GM18505 (cell line): ENCODE data around the gene OR10H4.
"Not testable (repeated sequence)": the region's sequence is repeated elsewhere in the genome, so short reads cannot be mapped to it uniquely, and the experiment has no call there.

ENCODE experiments used
- ATAC-seq: cut with Tn5 transposase; IDR thresholded peaks from one replicate; pipeline ENCODE4 v1.9.1; 2021; ENCODE audit not compliant: unreplicated experiment
- POLR2A ChIP-seq: IDR thresholded peaks from 4 replicates; pipeline ENCODE4 v1.6.1; 2011; ENCODE audit warnings: borderline replicate concordance; ENCODE audit not compliant: insufficient read depth, insufficient read length; ENCODE audit errors: extremely low read depth

Gene OR10H4

DNA sequence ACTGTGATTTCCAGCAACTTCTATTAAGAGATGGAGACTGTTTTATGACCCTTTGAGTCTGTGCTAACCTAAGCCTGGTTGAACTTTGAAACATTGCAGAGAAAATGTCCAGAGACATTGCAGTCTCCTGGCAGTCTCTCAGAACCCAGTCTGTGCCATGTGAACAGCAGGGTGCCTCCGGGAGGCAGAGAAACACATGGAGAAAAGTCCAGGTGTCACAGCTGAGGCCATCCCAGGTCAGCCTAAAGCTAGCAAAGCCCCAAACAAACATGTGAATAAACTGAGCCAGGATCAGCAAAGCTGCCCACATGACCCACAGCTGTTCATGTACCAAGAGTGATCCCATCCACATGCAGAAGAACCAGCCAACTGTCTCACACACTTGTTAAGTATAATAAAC, 22.3 kb upstream of the OR10H4 start:
- no peak for ATAC-seq
- TF ChIP-seq POLR2A = no peak

- TF ChIP-seq POLR2A = no peak
- no peak for ATAC-seq
These were observed 20.5 kb upstream of the OR10H4 start for GRCh38 chr19:15928321-15928720.

DNA sequence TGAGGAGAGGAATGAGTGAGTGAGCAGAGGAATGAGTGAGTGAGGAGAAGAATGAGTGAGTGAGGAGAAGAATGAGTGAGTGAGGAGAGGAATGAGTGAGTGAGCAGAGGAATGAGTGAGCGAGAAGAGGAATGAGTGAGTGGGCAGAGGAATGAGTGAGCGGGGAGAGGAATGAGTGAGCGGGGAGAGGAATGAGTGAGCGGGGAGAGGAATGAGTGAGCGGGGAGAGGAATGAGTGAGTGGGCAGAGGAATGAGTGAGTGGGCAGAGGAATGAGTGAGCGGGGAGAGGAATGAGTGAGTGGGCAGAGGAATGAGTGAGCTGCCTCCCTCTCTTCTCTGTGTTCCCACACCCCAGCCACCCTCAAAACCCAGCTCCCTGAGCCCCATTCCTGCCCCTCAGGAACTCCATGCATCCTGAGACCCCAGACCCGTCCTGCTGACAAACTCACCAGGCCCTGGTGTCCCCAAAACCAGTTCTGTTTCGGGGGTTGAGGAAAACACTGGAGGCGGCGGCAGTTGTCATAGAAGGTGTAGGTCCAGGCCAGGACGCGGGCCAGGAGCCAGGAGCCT, 15.0 kb upstream of the OR10H4 start:
- not testable (repeated sequence) for ATAC-seq

- no peak for TF ChIP-seq POLR2A
- ATAC-seq = no peak
These were observed 14.3 kb upstream of the OR10H4 start, which contains the start of gene CYP4F11 for GRCh38 chr19:15934332-15935078. TSS of gene CYP4F11 (minus strand) at chr19:15934529. CDS start at chr19:15934408, 121 bp downstream.

DNA sequence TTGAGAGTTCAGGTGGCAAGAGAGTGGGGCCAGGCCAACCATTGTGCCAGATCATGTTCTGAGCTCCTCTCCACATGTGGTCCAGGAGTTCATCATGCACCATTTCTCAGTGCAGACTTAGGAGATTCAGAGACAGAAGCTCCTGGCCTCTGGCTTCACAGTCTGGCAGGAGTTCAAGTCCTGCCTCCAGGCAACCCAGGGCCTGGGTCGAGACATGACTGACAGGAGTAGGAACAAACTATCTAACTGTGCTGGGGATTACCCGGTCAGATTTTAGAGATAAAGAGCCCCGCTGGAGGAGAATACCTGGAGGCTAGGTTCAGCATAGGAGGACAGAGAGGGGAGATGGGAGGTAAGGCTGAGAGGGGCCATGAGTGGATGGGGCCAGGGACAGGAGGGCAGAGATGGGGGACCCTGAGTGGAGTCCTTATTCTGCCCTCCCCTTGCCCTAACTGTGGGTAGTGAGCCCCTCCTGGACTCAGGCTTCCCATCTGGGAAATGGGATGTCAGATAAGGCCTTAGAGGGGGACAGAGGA, 13.6 kb upstream of the OR10H4 start:
- no peak for ATAC-seq
- TF ChIP-seq POLR2A = no peak

DNA sequence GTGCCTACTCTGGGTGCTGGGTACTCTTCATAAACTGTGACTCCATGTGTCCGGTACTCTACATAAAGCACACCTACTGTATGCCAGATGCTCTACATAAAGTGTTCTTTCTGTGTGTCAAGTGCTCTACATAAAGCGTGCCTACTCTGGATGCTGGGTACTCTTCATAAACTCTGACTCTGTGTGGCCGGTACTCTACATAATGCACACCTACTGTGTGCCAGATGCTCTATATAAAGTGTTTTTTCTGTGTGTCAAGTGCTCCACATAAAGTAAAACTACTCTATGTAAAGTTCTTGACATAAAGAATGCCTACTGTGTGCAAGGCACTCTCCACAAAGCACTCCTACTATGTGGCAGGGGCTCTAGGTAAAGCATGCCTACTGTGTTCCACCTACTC, 12.6 kb upstream of the OR10H4 start:
- ATAC-seq = no peak
- no peak for TF ChIP-seq POLR2A

- TF ChIP-seq POLR2A = no peak
- no peak for ATAC-seq
These were observed 11.9 kb upstream of the OR10H4 start for GRCh38 chr19:15936950-15937349.

- ATAC-seq = no peak
These were observed 11.0 kb upstream of the OR10H4 start for GRCh38 chr19:15937771-15938170.

GRCh38 chr19:15944401-15944800, 4.4 kb upstream of the OR10H4 start:
- no peak for TF ChIP-seq POLR2A
- no peak for ATAC-seq

More at GRCh38 chr19:15937771-15938170, 11.0 kb upstream of the OR10H4 start:
- no peak for TF ChIP-seq POLR2A

DNA sequence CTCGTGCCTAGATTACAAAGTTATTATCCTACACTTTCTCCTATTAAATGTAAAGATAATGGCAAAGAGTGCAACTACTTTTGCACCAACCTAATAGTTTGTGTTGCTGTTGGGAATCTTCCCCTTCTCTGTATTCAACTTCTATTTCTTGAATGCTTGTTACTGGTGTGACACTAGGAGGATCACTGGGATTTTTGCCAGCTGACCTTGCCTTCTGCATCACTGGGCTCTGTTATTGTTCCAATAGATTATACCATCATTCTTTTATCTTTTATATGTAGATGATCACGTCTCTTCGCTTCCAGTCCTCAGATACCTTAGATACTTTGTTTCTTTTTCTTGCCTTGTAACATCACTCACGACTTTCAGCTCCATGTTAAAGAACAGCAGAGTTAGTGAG, 3.5 kb upstream of the OR10H4 start:
- no peak for TF ChIP-seq POLR2A
- no peak for ATAC-seq

- ATAC-seq = no peak
These were observed 6.0 kb downstream of the OR10H4 start for GRCh38 chr19:15954820-15955219.

DNA sequence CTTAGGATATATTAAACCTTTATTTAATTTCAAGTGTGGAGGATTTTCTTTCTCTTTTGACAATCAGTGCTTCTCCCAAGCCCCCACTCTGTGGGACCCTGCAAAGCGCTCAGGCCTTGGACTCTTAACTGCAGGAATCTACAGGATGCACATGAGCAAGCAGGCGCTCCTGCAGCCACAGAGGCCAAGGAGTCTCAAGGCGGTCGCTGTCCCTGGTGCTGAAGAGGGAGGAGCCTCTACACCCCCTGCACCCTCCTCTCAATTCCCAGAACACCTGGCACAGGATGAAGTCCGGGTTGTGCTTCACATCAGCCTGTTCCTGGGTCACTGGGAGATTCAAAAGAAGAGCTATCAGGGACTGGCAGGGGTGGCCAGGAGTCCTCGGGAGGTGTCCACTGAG, 13.5 kb downstream of the OR10H4 start:
- no peak for TF ChIP-seq POLR2A
- no peak for ATAC-seq

More at GRCh38 chr19:15954820-15955219, 6.0 kb downstream of the OR10H4 start:
- no peak for TF ChIP-seq POLR2A

DNA sequence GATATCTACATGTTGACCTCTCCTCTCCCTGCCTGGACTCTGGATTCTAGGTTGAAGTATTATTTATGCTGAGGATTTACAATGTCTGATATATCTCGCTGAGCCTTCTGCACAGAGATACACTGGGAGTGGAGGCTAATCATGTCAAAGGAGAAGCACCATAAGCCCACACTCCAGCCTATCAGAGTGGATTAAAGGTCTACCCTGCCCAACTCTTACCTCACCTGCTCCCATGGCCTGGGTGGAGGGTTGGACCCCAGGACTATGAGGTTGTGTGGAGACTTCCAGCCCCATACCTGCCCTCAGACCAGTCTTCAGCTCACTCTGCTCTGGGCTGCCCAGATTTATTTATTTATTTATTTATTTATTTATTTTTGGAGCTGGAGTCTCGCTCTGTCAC, 15.4 kb downstream of the OR10H4 start:
- TF ChIP-seq POLR2A = no peak
- ATAC-seq = no peak

DNA sequence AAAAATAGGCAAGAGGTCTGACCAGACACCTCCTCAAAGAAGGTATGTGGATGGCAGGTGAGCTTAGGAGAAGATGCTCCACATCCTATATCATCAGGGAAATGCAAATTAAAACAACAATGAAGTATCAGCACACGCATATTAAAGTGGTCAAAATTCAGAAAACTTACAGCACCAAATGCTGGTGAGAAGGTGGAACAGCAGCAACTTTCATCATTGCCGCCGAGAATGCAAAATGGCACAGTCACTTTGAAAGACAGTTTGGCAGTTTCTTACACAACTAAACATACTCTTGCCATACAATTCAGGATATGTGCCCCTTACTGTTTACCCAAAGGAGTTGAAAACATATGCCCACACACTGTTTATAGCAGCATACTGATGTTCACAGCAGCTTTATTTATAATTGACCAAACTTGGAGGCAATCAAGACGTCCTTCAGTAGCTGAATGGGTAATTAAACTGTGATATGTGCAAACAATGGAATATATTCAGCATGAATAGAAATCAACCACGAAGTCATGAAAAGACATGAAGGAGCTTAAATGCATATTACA, 22.5 kb downstream of the OR10H4 start:
- ATAC-seq = no peak
- TF ChIP-seq POLR2A = no peak

GRCh38 chr19:15972043-15972442, 23.2 kb downstream of the OR10H4 start:
- not testable (repeated sequence) for ATAC-seq
